Suprapubic skin (tissue), 4 donors: ENCODE measurements around the gene CEACAM21. TPM values are rescaled to one million over a fixed set of nuclear protein-coding genes. Genes with fewer than 3 reads are reported as not detected.

Experiments
- DNase-seq, 2 donors: peaks; one replicate each; pipeline ENCODE4 v3.0.0-alpha.2; 2019; ENCODE audit warnings: low spot score in 2 of 2
- H3K27ac ChIP-seq: fragments of 200-600 bp; sonication (generic); one replicate; pipeline ENCODE4 v1.5.1; 2019
- H3K27me3 ChIP-seq: fragments of 200-600 bp; sonication (generic); one replicate; pipeline ENCODE4 v1.5.1; 2019
- H3K36me3 ChIP-seq: fragments of 200-600 bp; sonication (generic); one replicate; pipeline ENCODE4 v1.5.1; 2019
- H3K4me1 ChIP-seq: fragments of 200-600 bp; sonication (generic); one replicate; pipeline ENCODE4 v1.5.1; 2019
- H3K4me3 ChIP-seq: fragments of 200-600 bp; sonication (generic); one replicate; pipeline ENCODE4 v1.5.1; 2019; ENCODE audit warnings: mild to moderate bottlenecking
- H3K9me3 ChIP-seq: fragments of 200-600 bp; sonication (generic); one replicate; pipeline ENCODE4 v1.5.1; 2019
- CTCF ChIP-seq, 2 donors: fragments of 200-600 bp in 1 of 2; fragments of 450-650 bp in 1 of 2; sonication (generic) in 1 of 2; IDR thresholded peaks; one replicate each; pipeline ENCODE4 v1.5.1; 2016 to 2019; ENCODE audit warnings: antibody characterized with exemption in 2 of 2, mild to moderate bottlenecking in 1 of 2, moderate library complexity in 1 of 2
- EP300 ChIP-seq: sonication (generic); formaldehyde crosslinking; IDR thresholded peaks from one replicate; pipeline ENCODE4 v1.6.1; 2017; ENCODE audit warnings: antibody characterized with exemption
- POLR2A ChIP-seq, 2 donors: fragments of 450-650 bp; IDR thresholded peaks; one replicate each; pipeline ENCODE4 v1.6.1; 2017; ENCODE audit warnings: antibody characterized with exemption in 2 of 2, mild to moderate bottlenecking in 2 of 2, moderate library complexity in 2 of 2
- POLR2AphosphoS5 ChIP-seq, 3 donors: sonication (generic); formaldehyde crosslinking; IDR thresholded peaks; one replicate each; pipeline ENCODE4 v1.6.1; 2017; ENCODE audit warnings: antibody characterized with exemption in 3 of 3
- WGBS: methylation state at CpG from one replicate; pipeline ENCODE4 v1.1.5; 2018; 5-methylcytosine and 5-hydroxymethylcytosine counted together
- total RNA-seq, 4 donors: library from RNA; depleted of rRNA; stranded (reverse); fragments of >200 nt; gene quantifications; one replicate each; pipeline ENCODE4 v1.1.0, GENCODE V29; 2016

The CEACAM21 gene
- total RNA-seq, 4 donors from 2014 or later = 2.3 TPM; not detected in 3

- H3K4me3 ChIP-seq = no peak overlapping the region
- no peak overlapping the region for H3K27ac ChIP-seq
Observed at GRCh38 chr19:41546386-41546789, 29.6 kb upstream of the CEACAM21 start.

GRCh38 chr19:41546961-41547360 is 29.0 kb upstream of the CEACAM21 start:
- DNase-seq = no peak
- H3K27ac ChIP-seq = no peak overlapping the region
- no peaks in the 10 kb centered on the region for H3K9me3 ChIP-seq
- 69% methylated on average over 4 of the region's 4 CpGs for WGBS
- TF ChIP-seq CTCF (IDR thresholded peaks at IDR 0.05) = no peak
- no peak for TF ChIP-seq POLR2A (IDR thresholded peaks at IDR 0.05)
- TF ChIP-seq EP300 = no peak
- no peak for TF ChIP-seq POLR2AphosphoS5 (IDR thresholded peaks at IDR 0.05)
- no peak overlapping the region for H3K4me3 ChIP-seq
- H3K36me3 ChIP-seq = no peaks in the 10 kb centered on the region
- H3K27me3 ChIP-seq = peaks cover 24% of the 10 kb centered on the region
- H3K4me1 ChIP-seq = peaks cover 7% of the 10 kb centered on the region

More at GRCh38 chr19:41546386-41546789, 29.6 kb upstream of the CEACAM21 start:
- DNase-seq = no peak
- H3K9me3 ChIP-seq = no peaks in the 10 kb centered on the region
- WGBS = 40% methylated on average over 6 of the region's 6 CpGs
- no peak for TF ChIP-seq EP300
- no peak for TF ChIP-seq CTCF (IDR thresholded peaks at IDR 0.05)
- TF ChIP-seq POLR2AphosphoS5 (IDR thresholded peaks at IDR 0.05) = no peak
- no peak for TF ChIP-seq POLR2A (IDR thresholded peaks at IDR 0.05)
- peaks cover 7% of the 10 kb centered on the region for H3K4me1 ChIP-seq
- peaks cover 24% of the 10 kb centered on the region for H3K27me3 ChIP-seq
- no peaks in the 10 kb centered on the region for H3K36me3 ChIP-seq

GRCh38 chr19:41547569-41547968 is 28.4 kb upstream of the CEACAM21 start:
- Histone ChIP-seq H3K4me1 (peaks cover 7% of the 10 kb centered on the region), H3K36me3 (no peaks in the 10 kb centered on the region), H3K27me3 (peaks cover 24% of the 10 kb centered on the region), H3K27ac (no peak overlapping the region), H3K4me3 (no peak overlapping the region), H3K9me3 (no peaks in the 10 kb centered on the region)
- TF ChIP-seq EP300 (no peak), CTCF (IDR thresholded peaks at IDR 0.05) (no peak), POLR2AphosphoS5 (IDR thresholded peaks at IDR 0.05) (no peak), POLR2A (IDR thresholded peaks at IDR 0.05) (no peak)
- no peak for DNase-seq
- WGBS = 30% methylated on average over 2 of the region's 2 CpGs

- Histone ChIP-seq H3K27ac (no peak overlapping the region), H3K4me3 (no peak overlapping the region), H3K4me1 (peaks cover 7% of the 10 kb centered on the region), H3K27me3 (peaks cover 24% of the 10 kb centered on the region), H3K36me3 (no peaks in the 10 kb centered on the region), H3K9me3 (no peaks in the 10 kb centered on the region)
- WGBS = 49% methylated on average over 4 of the region's 4 CpGs
- TF ChIP-seq EP300 (no peak), POLR2AphosphoS5 (IDR thresholded peaks at IDR 0.05) (no peak), CTCF (IDR thresholded peaks at IDR 0.05) (no peak), POLR2A (IDR thresholded peaks at IDR 0.05) (no peak)
- no peak for DNase-seq
Observed at GRCh38 chr19:41548047-41548446, 27.9 kb upstream of the CEACAM21 start.

GRCh38 chr19:41548954-41549688 is 26.8 kb upstream of the CEACAM21 start:
- no peak for TF ChIP-seq POLR2AphosphoS5 (IDR thresholded peaks at IDR 0.05)
- peak in 1 of 2 donors; percentile 15 for TF ChIP-seq POLR2A (IDR thresholded peaks at IDR 0.05)
- H3K4me3 ChIP-seq = peak overlapping the region; percentile 16
- H3K27me3 ChIP-seq = peaks cover 27% of the 10 kb centered on the region
- no peaks in the 10 kb centered on the region for H3K9me3 ChIP-seq
- no peaks in the 10 kb centered on the region for H3K36me3 ChIP-seq
- H3K27ac ChIP-seq = peak overlapping the region; percentile 31
- H3K4me1 ChIP-seq = peaks cover 7% of the 10 kb centered on the region
- no peak for DNase-seq
- WGBS = 30% methylated on average over 9 of the region's 9 CpGs
